BJ (cell line): ENCODE data around the gene COL9A3. TPM values are rescaled to one million over a fixed set of nuclear protein-coding genes. Genes with fewer than 3 reads are reported as not detected.

Experiments
- CTCF ChIA-PET: fragments of 350-600 bp; formaldehyde crosslinking; extraction: SDS; loops from one replicate; lab custom pipeline; 2021; ENCODE audit warnings: antibody characterized with exemption, inconsistent platforms; lab: Yijun Ruan, JAX
- POLR2A ChIA-PET: fragments of 300-600 bp; sonication (Branson Sonifier 250); formaldehyde crosslinking; extraction: SDS; loops from one replicate; lab custom pipeline; 2021; ENCODE audit warnings: antibody characterized with exemption; lab: Charles Lee
- DNase-seq: peaks from one replicate; pipeline ENCODE4 v3.0.0-alpha.2; 2011; ENCODE audit warnings: low read depth
- H3K27me3 ChIP-seq: 2 replicates; pipeline ENCODE4 v1.6.0; 2011; ENCODE audit warnings: low read length; ENCODE audit not compliant: control insufficient read depth, insufficient read depth
- H3K36me3 ChIP-seq: 2 replicates; pipeline ENCODE4 v1.5.1; 2011; ENCODE audit warnings: low read length; ENCODE audit not compliant: control insufficient read depth, insufficient read depth
- H3K4me3 ChIP-seq: 2 replicates; pipeline ENCODE4 v1.5.1; 2011; ENCODE audit warnings: low read depth, mild to moderate bottlenecking, control low read depth, low read length
- CTCF ChIP-seq: IDR thresholded peaks from 2 replicates; pipeline ENCODE4 v1.5.1; 2011; ENCODE audit warnings: low read depth, mild to moderate bottlenecking, control low read depth, inconsistent platforms, low read length, moderate library complexity; ENCODE audit not compliant: insufficient read depth
- polyA plus RNA-seq: library from polyadenylated mRNA; depleted of rRNA; stranded (reverse); fragments of >200 nt; gene quantifications from 2 replicates; pipeline ENCODE4 v1.2.3, GENCODE V29; 2011

Gene COL9A3
- polyA plus RNA-seq, 1 experiment: 0.21 TPM

- DNase-seq: no peak
- ChIA-PET CTCF (no interaction called here), POLR2A (no interaction called here)
- H3K27me3 ChIP-seq: peaks cover 3% of the 10 kb centered on the region; the same call in 1 of the 2 replicates
- no peak overlapping the region for H3K4me3 ChIP-seq
- no peak for TF ChIP-seq CTCF
- H3K36me3 ChIP-seq: no peaks in the 10 kb centered on the region
Observed at GRCh38 chr20:62832212-62832922, 15.5 kb downstream of the COL9A3 start.

- no peak for TF ChIP-seq CTCF
- POLR2A ChIA-PET: no interaction called here
- Histone ChIP-seq H3K27me3 (peaks cover 3% of the 10 kb centered on the region; the same call in 1 of the 2 replicates), H3K36me3 (no peaks in the 10 kb centered on the region), H3K4me3 (no peak overlapping the region)
- no peak for DNase-seq
- CTCF ChIA-PET: no interaction called here
Observed at GRCh38 chr20:62832951-62833391, 16.1 kb downstream of the COL9A3 start.

- no peak for TF ChIP-seq CTCF
- no peak for DNase-seq
- POLR2A ChIA-PET: no interaction called here
- no peaks in the 10 kb centered on the region for H3K36me3 ChIP-seq
- peaks cover 3% of the 10 kb centered on the region; the same call in 1 of the 2 replicates for H3K27me3 ChIP-seq
- CTCF ChIA-PET: no interaction called here
- H3K4me3 ChIP-seq: no peak overlapping the region
Observed at GRCh38 chr20:62834967-62835730, 18.3 kb downstream of the COL9A3 start.

- DNase-seq: no peak
- TF ChIP-seq CTCF: no peak
- Histone ChIP-seq H3K36me3 (no peaks in the 10 kb centered on the region), H3K27me3 (peaks cover 3% of the 10 kb centered on the region; the same call in 1 of the 2 replicates), H3K4me3 (no peak overlapping the region)
- ChIA-PET POLR2A (no interaction called here), CTCF (no interaction called here)
Observed at GRCh38 chr20:62835931-62836861, 19.3 kb downstream of the COL9A3 start.
